HepG2 (cell line): Measurements from ENCODE around the gene PMIS2. TPM values are rescaled to one million over a fixed set of nuclear protein-coding genes. Genes with fewer than 3 reads are reported as not detected.
A peak's percentile ranks its signal among the peaks of the same experiment; 100 is the strongest.

Source experiments
- AKAP8 ChIP-seq: sonication (generic); formaldehyde crosslinking; IDR thresholded peaks from 2 replicates; pipeline ENCODE4 v1.5.1; 2020; ENCODE audit warnings: mild to moderate bottlenecking, missing genetic modification reagents
- ARID5B ChIP-seq: IDR thresholded peaks from 2 replicates; pipeline ENCODE4 v1.4.0; 2020; ENCODE audit warnings: mild to moderate bottlenecking, missing genetic modification reagents
- ATRX ChIP-seq: sonication (generic); formaldehyde crosslinking; IDR thresholded peaks from 2 replicates; pipeline ENCODE4 v1.4.0; 2020; ENCODE audit warnings: missing genetic modification reagents, borderline replicate concordance
- GATAD2A ChIP-seq: IDR thresholded peaks from 2 replicates; pipeline ENCODE4 v1.6.1; 2016
- PLRG1 ChIP-seq: fragments of 450-650 bp; conservative IDR thresholded peaks from 2 replicates; pipeline ENCODE4 v1.6.1; 2016
- RFX5 ChIP-seq: IDR thresholded peaks from 2 replicates; pipeline ENCODE4 v1.6.1; 2011; ENCODE audit warnings: low read depth, low read length, improper control_type of control experiment
- SETDB1 ChIP-seq: sonication (generic); formaldehyde crosslinking; IDR thresholded peaks from 2 replicates; pipeline ENCODE4 v1.5.1; 2020; ENCODE audit warnings: missing genetic modification reagents, mild to moderate bottlenecking, borderline replicate concordance
- SOX5 ChIP-seq: IDR thresholded peaks from 2 replicates; pipeline ENCODE4 v1.6.1; 2016; ENCODE audit warnings: borderline replicate concordance
- TCF7L2 ChIP-seq: IDR thresholded peaks from 2 replicates; pipeline ENCODE4 v1.6.1; 2011; ENCODE audit warnings: mild to moderate bottlenecking, low read depth, low read length, moderate library complexity
- TRIM24 ChIP-seq: sonication (generic); formaldehyde crosslinking; IDR thresholded peaks from 2 replicates; pipeline ENCODE4 v1.8.0; 2022; ENCODE audit warnings: mild to moderate bottlenecking, missing genetic modification reagents
- XBP1 ChIP-seq: sonication (generic); formaldehyde crosslinking; IDR thresholded peaks from 2 replicates; pipeline ENCODE4 v1.5.0; 2020; ENCODE audit warnings: missing genetic modification reagents
- ZFAT ChIP-seq: sonication (generic); formaldehyde crosslinking; conservative IDR thresholded peaks from 2 replicates; pipeline ENCODE4 v1.8.1; 2023; ENCODE audit warnings: missing genetic modification reagents, inconsistent platforms
- ZFYVE20 ChIP-seq: sonication (generic); formaldehyde crosslinking; IDR thresholded peaks from 2 replicates; pipeline ENCODE4 v1.8.0; 2023; ENCODE audit warnings: low read depth, mild to moderate bottlenecking, moderate library complexity, missing genetic modification reagents, borderline replicate concordance
- ZNF253 ChIP-seq: sonication (generic); formaldehyde crosslinking; IDR thresholded peaks from 2 replicates; pipeline ENCODE4 v1.8.0; 2022; ENCODE audit warnings: mild to moderate bottlenecking, missing genetic modification reagents, borderline replicate concordance
- ZNF282 ChIP-seq: fragments of 450-650 bp; IDR thresholded peaks from 2 replicates; pipeline ENCODE4 v1.6.1; 2018; ENCODE audit not compliant: partially characterized antibody
- ZNF331 ChIP-seq: sonication (generic); formaldehyde crosslinking; IDR thresholded peaks from 2 replicates; pipeline ENCODE4 v1.4.0; 2020; ENCODE audit warnings: missing genetic modification reagents
- ZNF577 ChIP-seq: sonication (generic); formaldehyde crosslinking; IDR thresholded peaks from 2 replicates; pipeline ENCODE4 v1.4.0; 2020; ENCODE audit warnings: mild to moderate bottlenecking, low read depth, missing genetic modification reagents, borderline replicate concordance
- ZNF724P ChIP-seq: sonication (generic); formaldehyde crosslinking; IDR thresholded peaks from 2 replicates; pipeline ENCODE4 v1.8.0; 2022; ENCODE audit warnings: missing genetic modification reagents, borderline replicate concordance
- ZNF768 ChIP-seq: sonication (generic); formaldehyde crosslinking; IDR thresholded peaks from 2 replicates; pipeline ENCODE4 v1.4.0; 2020; ENCODE audit warnings: missing genetic modification reagents
- ZNF782 ChIP-seq: sonication (generic); formaldehyde crosslinking; IDR thresholded peaks from 2 replicates; pipeline ENCODE4 v1.4.0; 2020; ENCODE audit warnings: missing genetic modification reagents, mild to moderate bottlenecking, borderline replicate concordance
- ZNF841 ChIP-seq: sonication (generic); formaldehyde crosslinking; IDR thresholded peaks from 2 replicates; pipeline ENCODE4 v1.8.1; 2023; ENCODE audit warnings: missing genetic modification reagents, borderline replicate concordance
- ZSCAN22 ChIP-seq: sonication (generic); formaldehyde crosslinking; IDR thresholded peaks from 2 replicates; pipeline ENCODE4 v1.4.0; 2020; ENCODE audit warnings: mild to moderate bottlenecking, missing genetic modification reagents
- polyA plus RNA-seq, 8 experiments: library from polyadenylated mRNA; depleted of rRNA in 3 of 8; stranded (reverse) in 7 of 8; unstranded in 1 of 8; fragments of >200 nt; fragmentation: Illumina TruSeq in 4 of 8; extraction: Trizol in 4 of 8; gene quantifications; 2 replicates each; pipeline versions ENCODE4 v1.2.1 to v1.2.3, GENCODE V29; 2011 to 2016; ENCODE audit warnings: low read depth in 4 of 8, missing spikeins in 1 of 8, mixed read lengths in 1 of 8; ENCODE audit not compliant: insufficient read depth in 1 of 8
- total RNA-seq, 5 experiments: library from RNA; depleted of rRNA; stranded (reverse); fragments of >200 nt; fragmentation: Illumina TruSeq; extraction: Trizol; gene quantifications; 2 replicates each; pipeline ENCODE4 v1.2.3, GENCODE V29; 2016; ENCODE audit warnings: low read depth in 1 of 5
- TF ChIP-seq, protein P1 (sequence below): sonication (generic); formaldehyde crosslinking; IDR thresholded peaks from 2 replicates; pipeline ENCODE4 v1.5.0; 2020; ENCODE audit warnings: mild to moderate bottlenecking, missing genetic modification reagents, borderline replicate concordance
- TF ChIP-seq, protein P2 (sequence below): sonication (generic); formaldehyde crosslinking; IDR thresholded peaks from 2 replicates; pipeline ENCODE4 v1.8.0; 2022; ENCODE audit warnings: low read depth, missing genetic modification reagents

Gene PMIS2
- total and polyA plus RNA-seq, 2 of the 13 experiments (the other 11 are each of a cell fraction or from before 2014, with no cell fraction given), result not detected

- TF ChIP-seq ZNF724P, result no peak
- TF ChIP-seq ZNF841 (CRISPR knock-in tag), result no peak
- no peak for TF ChIP-seq ZNF282
- TF ChIP-seq TRIM24, result no peak
- TF ChIP-seq RFX5, result peak; percentile 91
- TF ChIP-seq ARID5B (CRISPR knock-in tag), result peak; percentile 29; the same call in 1 of the 2 replicates
- TF ChIP-seq ZNF577 (CRISPR knock-in tag), result no peak
- peak; percentile 29; the same call in 1 of the 2 replicates for TF ChIP-seq ZNF782 (CRISPR knock-in tag)
- no peak for TF ChIP-seq ZSCAN22 (CRISPR knock-in tag)
- TF ChIP-seq, protein P1, sequence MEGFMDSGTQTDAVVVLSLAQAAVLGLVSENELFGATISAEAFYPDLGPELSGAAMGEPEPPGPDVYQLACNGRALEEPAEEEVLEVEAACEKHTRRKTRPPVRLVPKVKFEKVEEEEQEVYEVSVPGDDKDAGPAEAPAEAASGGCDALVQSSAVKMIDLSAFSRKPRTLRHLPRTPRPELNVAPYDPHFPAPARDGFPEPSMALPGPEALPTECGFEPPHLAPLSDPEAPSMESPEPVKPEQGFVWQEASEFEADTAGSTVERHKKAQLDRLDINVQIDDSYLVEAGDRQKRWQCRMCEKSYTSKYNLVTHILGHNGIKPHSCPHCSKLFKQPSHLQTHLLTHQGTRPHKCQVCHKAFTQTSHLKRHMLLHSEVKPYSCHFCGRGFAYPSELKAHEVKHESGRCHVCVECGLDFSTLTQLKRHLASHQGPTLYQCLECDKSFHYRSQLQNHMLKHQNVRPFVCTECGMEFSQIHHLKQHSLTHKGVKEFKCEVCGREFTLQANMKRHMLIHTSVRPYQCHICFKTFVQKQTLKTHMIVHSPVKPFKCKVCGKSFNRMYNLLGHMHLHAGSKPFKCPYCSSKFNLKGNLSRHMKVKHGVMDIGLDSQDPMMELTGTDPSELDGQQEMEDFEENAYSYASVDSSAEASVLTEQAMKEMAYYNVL, result peak; percentile 57; the same call in 1 of the 2 replicates
- peak; percentile 56 for TF ChIP-seq GATAD2A
- TF ChIP-seq AKAP8 (CRISPR knock-in tag), result no peak
- TF ChIP-seq XBP1 (CRISPR knock-in tag), result peak; percentile 85; the same call in 1 of the 2 replicates
- TF ChIP-seq ATRX (CRISPR knock-in tag), result no peak
- TF ChIP-seq, protein P2, sequence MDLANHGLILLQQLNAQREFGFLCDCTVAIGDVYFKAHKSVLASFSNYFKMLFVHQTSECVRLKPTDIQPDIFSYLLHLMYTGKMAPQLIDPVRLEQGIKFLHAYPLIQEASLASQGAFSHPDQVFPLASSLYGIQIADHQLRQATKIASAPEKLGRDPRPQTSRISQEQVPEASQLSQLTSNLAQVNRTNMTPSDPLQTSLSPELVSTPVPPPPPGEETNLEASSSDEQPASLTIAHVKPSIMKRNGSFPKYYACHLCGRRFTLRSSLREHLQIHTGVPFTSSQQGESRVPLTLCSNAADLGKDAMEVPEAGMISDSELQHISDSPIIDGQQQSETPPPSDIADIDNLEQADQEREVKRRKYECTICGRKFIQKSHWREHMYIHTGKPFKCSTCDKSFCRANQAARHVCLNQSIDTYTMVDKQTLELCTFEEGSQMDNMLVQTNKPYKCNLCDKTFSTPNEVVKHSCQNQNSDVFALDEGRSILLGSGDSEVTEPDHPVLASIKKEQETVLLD (CRISPR knock-in tag), result 0 out of 2 replicates have a peak, but pooled peaks have one; percentile 28
- TF ChIP-seq ZNF253, result no peak
- no peak for TF ChIP-seq ZFYVE20 (CRISPR knock-in tag)
- peak; percentile 16; the same call in 1 of the 2 replicates for TF ChIP-seq SOX5 (CRISPR knock-in tag)
- TF ChIP-seq ZNF331, result peak; percentile 59; the same call in 1 of the 2 replicates
- no peak for TF ChIP-seq SETDB1 (CRISPR knock-in tag)
- no peak for TF ChIP-seq TCF7L2
- no peak for TF ChIP-seq ZNF768
- no peak for TF ChIP-seq ZFAT (CRISPR knock-in tag)
- no peak for TF ChIP-seq PLRG1
These were observed 42.8 kb downstream of the PMIS2 start, which contains the start of gene RBM42 (continued) for GRCh38 chr19:35628565-35629331.
